AG04450 (cell line): ENCODE results near the gene SAA1. TPM values are rescaled to one million over a fixed set of nuclear protein-coding genes. Genes with fewer than 3 reads are reported as not detected.

Source experiments
- CTCF ChIA-PET: fragments of 300-600, 350-600 bp; formaldehyde crosslinking; extraction: SDS; loops from one replicate; lab custom pipeline; 2022; ENCODE audit warnings: antibody characterized with exemption, inconsistent platforms; lab: Charles Lee
- POLR2A ChIA-PET: fragments of 350-600 bp; formaldehyde crosslinking; extraction: SDS; loops from one replicate; lab custom pipeline; 2021; ENCODE audit warnings: antibody characterized with exemption, inconsistent platforms; lab: Yijun Ruan, JAX
- DNase-seq: peaks from one replicate; pipeline ENCODE4 v3.0.0-alpha.2; 2011; ENCODE audit warnings: low read depth, low spot score
- H3K27ac ChIP-seq: one replicate; pipeline ENCODE4 v1.5.1; 2012; ENCODE audit warnings: low read depth, low read length, control low read depth
- H3K27me3 ChIP-seq: one replicate; pipeline ENCODE4 v1.6.0; 2012; ENCODE audit warnings: low read length; ENCODE audit not compliant: control insufficient read depth, insufficient read depth
- H3K4me3 ChIP-seq: 2 replicates; pipeline ENCODE4 v1.5.1; 2011; ENCODE audit warnings: mild to moderate bottlenecking, low read depth, low read length, control low read depth
- H3K9me3 ChIP-seq: 2 replicates; pipeline ENCODE4 v1.5.1; 2012; ENCODE audit warnings: low read length; ENCODE audit not compliant: control insufficient read depth, insufficient read depth
- polyA plus RNA-seq: library from polyadenylated mRNA; depleted of rRNA; stranded (reverse); fragments of >200 nt; gene quantifications from 2 replicates; pipeline ENCODE4 v1.2.3, GENCODE V29; 2011
- TF ChIP-seq, protein P1 (sequence below): IDR thresholded peaks from 2 replicates; pipeline ENCODE4 v1.5.1; 2011; ENCODE audit warnings: low read depth, low read length, control low read depth, inconsistent platforms

SAA1 gene
- polyA plus RNA-seq, 1 experiment: not detected

- Histone ChIP-seq H3K4me3 (no peak overlapping the region), H3K27me3 (no peaks in the 10 kb centered on the region), H3K27ac (no peak overlapping the region), H3K9me3 (no peaks in the 10 kb centered on the region)
- POLR2A ChIA-PET: no interaction called here
- TF ChIP-seq, protein P1, sequence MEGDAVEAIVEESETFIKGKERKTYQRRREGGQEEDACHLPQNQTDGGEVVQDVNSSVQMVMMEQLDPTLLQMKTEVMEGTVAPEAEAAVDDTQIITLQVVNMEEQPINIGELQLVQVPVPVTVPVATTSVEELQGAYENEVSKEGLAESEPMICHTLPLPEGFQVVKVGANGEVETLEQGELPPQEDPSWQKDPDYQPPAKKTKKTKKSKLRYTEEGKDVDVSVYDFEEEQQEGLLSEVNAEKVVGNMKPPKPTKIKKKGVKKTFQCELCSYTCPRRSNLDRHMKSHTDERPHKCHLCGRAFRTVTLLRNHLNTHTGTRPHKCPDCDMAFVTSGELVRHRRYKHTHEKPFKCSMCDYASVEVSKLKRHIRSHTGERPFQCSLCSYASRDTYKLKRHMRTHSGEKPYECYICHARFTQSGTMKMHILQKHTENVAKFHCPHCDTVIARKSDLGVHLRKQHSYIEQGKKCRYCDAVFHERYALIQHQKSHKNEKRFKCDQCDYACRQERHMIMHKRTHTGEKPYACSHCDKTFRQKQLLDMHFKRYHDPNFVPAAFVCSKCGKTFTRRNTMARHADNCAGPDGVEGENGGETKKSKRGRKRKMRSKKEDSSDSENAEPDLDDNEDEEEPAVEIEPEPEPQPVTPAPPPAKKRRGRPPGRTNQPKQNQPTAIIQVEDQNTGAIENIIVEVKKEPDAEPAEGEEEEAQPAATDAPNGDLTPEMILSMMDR: no peak
- no peak for DNase-seq
- CTCF ChIA-PET: interaction anchor here (1.5 kb wide), 1 partner anchor 171 kb away, joined by 4 read pairs; no protein-coding TSS in a partner anchor
Observed at GRCh38 chr11:18285841-18286240, 19.8 kb downstream of the SAA1 start.

DNA sequence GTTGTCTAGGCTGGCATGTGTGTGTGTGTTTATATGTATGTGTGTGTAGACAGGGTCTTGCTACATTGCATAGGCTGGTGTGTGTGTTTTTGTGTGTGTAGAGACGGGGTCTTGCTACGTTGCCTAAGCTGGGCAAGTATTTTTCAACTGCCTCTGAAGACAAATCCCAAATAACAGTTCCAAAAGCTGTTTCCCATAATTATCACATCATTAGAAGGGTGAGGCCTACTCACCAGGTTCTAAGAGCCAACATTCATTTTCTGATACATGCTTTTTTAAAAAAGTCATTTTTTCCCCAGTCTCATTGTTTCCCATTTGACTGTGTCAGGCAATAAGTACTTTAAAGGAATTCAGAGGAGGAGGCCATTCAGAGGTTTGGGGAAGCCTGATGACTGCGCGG lies 22.8 kb downstream of the SAA1 start:
- TF ChIP-seq, protein P1: no peak
- POLR2A ChIA-PET: no interaction called here
- H3K4me3 ChIP-seq: no peak overlapping the region
- CTCF ChIA-PET: interaction anchor here (0.6 to 1.4 kb wide), 2 partner anchors 174 to 205 kb away, joined by 3 read pairs; no protein-coding TSS in a partner anchor
- no peaks in the 10 kb centered on the region for H3K9me3 ChIP-seq
- no peaks in the 10 kb centered on the region for H3K27me3 ChIP-seq
- DNase-seq: no peak
- H3K27ac ChIP-seq: no peak overlapping the region

GRCh38 chr11:18294862-18295261 lies 28.8 kb downstream of the SAA1 start:
- ChIA-PET POLR2A (no interaction called here), CTCF (no interaction called here)
- TF ChIP-seq, protein P1: no peak
- H3K9me3 ChIP-seq: no peaks in the 10 kb centered on the region
- H3K4me3 ChIP-seq: no peak overlapping the region
- H3K27ac ChIP-seq: no peak overlapping the region
- no peaks in the 10 kb centered on the region for H3K27me3 ChIP-seq
- no peak for DNase-seq

DNA sequence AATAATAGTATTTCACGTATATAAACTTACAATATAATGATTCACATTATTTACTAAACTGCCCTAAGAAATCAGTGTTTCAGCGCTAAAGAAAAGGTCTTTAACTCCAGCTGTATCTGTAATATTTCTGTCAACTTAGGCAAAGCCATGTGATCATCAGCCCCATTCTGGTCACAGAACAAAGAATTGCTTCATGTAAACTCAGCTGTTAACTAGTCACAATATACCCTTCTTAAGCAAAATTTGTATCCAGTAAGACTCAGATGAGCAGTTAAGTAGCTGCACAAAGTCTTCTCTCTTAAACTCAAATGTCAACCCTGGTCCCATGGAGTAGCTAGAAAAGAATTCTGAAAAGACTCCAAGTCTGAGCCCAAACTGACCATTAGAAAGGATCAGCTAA lies 29.3 kb downstream of the SAA1 start:
- no peak overlapping the region for H3K4me3 ChIP-seq
- POLR2A ChIA-PET: no interaction called here
- CTCF ChIA-PET: no interaction called here
- H3K27me3 ChIP-seq: no peaks in the 10 kb centered on the region
- H3K27ac ChIP-seq: no peak overlapping the region
- DNase-seq: no peak
- TF ChIP-seq, protein P1: no peak
- H3K9me3 ChIP-seq: no peaks in the 10 kb centered on the region

- TF ChIP-seq, protein P1: no peak
- Histone ChIP-seq H3K27me3 (no peaks in the 10 kb centered on the region), H3K27ac (no peak overlapping the region), H3K4me3 (no peak overlapping the region), H3K9me3 (no peaks in the 10 kb centered on the region)
- ChIA-PET POLR2A (no interaction called here), CTCF (no interaction called here)
- DNase-seq: no peak
Observed at GRCh38 chr11:18299721-18300120, 33.7 kb downstream of the SAA1 start.
